ENCODE measurements around the gene PRM3. TPM values are rescaled to one million over a fixed set of nuclear protein-coding genes. Genes with fewer than 3 reads are reported as not detected.
A peak's percentile ranks its signal among the peaks of the same experiment; 100 is the strongest.

Gene PRM3
- total RNA-seq, 4 donors from 2014 or later, result not detected

DNA sequence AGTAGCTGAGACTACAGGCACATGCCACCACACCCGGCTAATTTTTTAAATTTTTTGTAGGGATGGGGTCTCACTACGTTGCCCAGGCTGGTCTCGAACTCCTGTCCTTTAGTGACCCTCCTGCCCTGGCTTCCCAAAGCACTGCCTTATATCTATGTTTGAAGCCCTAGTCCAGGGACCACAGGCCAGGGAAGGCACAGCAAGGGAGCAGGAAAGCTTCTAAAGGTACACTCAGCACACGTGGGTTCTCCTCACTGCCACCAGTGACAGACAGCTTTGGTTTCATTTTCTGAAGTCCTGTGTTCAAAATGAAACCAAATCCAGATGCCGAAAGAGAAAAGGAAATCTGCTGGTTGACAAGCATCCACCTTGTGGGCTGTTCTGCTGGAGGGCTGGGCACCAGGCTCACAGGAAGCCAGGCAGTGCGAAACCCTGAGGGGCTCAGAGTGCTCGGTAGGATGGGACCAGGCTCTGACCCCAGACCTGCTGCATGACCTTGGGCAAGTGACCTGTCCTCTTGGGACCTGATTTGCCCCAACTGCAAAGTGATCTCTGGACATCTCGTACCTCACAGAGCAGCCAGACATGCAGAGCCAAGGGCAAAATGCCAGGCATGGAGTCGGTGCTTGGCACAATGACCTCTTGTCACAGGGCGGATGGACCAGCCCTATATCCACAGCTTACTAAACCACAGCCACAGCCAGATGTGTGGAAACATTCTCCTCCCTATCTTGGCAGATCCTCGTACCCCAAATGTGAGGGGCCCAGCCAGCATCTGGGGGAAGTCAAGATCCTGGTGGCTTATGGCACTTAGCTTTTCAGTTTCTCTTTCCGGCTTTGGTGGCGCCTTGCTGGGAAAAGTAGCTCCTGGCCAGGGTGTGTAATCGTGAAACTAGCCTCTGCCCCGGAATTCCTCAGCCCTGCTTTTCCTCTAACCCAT lies 14.6 kb downstream of the PRM3 start:
- 39% methylated on average over 12 of the region's 15 CpGs for WGBS
- no peak for TF ChIP-seq POLR2A (IDR thresholded peaks at IDR 0.05)
- TF ChIP-seq, protein P1, sequence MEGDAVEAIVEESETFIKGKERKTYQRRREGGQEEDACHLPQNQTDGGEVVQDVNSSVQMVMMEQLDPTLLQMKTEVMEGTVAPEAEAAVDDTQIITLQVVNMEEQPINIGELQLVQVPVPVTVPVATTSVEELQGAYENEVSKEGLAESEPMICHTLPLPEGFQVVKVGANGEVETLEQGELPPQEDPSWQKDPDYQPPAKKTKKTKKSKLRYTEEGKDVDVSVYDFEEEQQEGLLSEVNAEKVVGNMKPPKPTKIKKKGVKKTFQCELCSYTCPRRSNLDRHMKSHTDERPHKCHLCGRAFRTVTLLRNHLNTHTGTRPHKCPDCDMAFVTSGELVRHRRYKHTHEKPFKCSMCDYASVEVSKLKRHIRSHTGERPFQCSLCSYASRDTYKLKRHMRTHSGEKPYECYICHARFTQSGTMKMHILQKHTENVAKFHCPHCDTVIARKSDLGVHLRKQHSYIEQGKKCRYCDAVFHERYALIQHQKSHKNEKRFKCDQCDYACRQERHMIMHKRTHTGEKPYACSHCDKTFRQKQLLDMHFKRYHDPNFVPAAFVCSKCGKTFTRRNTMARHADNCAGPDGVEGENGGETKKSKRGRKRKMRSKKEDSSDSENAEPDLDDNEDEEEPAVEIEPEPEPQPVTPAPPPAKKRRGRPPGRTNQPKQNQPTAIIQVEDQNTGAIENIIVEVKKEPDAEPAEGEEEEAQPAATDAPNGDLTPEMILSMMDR (IDR thresholded peaks at IDR 0.05), result no peak
- TF ChIP-seq EP300 (IDR thresholded peaks at IDR 0.05), result no peak
- no peak for TF ChIP-seq POLR2AphosphoS5 (IDR thresholded peaks at IDR 0.05)
- Histone ChIP-seq H3K27me3 (no peaks in the 10 kb centered on the region), H3K4me3 (peak overlapping the region; percentile 10), H3K36me3 (no peaks in the 10 kb centered on the region), H3K9me3 (no peaks in the 10 kb centered on the region), H3K4me1 (peaks cover 39% of the 10 kb centered on the region), H3K27ac (no peak overlapping the region)
- peak; percentile 79 to 83 for DNase-seq (ENCODE audit: low spot score in 2 of 2)

DNA sequence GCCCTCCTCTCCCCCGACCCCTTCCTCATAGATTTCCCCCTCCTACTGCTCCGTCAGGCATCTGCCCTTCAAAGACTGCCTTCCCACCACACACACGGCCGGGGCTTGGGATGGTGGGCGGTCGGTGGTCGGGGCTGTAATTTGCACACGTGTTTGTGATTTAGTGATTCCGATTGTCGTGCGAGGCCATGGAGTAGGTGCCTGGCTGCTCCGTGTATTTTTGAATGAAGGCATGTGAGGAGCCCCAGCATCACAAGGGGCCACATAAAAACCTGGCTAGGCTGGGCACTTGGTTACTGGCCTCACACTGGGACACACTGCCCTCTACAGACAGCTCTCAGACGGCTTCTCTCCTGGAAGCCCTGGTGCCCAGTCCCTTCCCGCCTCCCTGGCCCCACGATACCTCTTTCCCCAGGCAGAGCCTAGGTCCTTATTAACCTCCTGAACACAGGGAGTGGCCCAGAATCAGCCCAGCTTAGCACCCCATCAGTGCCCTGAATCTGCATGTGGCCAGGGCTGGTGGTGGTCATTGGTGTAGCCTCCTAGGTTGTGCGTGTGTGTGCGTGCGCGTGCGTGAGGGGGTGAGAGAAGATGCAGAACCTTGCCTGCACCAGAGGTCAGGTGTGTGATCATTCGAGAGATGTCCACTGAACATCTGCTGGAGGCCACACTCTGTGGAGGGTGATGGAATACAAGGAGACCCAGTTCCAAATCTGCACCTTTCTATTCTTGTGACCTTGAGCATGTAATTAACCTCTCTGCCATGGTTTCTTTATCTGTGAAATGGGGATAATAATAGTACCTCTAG lies 16.1 kb downstream of the PRM3 start:
- peak; percentile 86 for DNase-seq (ENCODE audit: low spot score in 2 of 2)
- Histone ChIP-seq H3K4me3 (peak overlapping the region; percentile 89), H3K27me3 (no peaks in the 10 kb centered on the region), H3K36me3 (no peaks in the 10 kb centered on the region), H3K27ac (peak overlapping the region; percentile 96), H3K9me3 (no peaks in the 10 kb centered on the region), H3K4me1 (peaks cover 48% of the 10 kb centered on the region)
- TF ChIP-seq POLR2A (IDR thresholded peaks at IDR 0.05) (no peak), POLR2AphosphoS5 (IDR thresholded peaks at IDR 0.05) (no peak)
- TF ChIP-seq, protein P1 (IDR thresholded peaks at IDR 0.05), result peak; percentile 25 to 67
- 26% methylated on average over 19 of the region's 21 CpGs for WGBS

DNA sequence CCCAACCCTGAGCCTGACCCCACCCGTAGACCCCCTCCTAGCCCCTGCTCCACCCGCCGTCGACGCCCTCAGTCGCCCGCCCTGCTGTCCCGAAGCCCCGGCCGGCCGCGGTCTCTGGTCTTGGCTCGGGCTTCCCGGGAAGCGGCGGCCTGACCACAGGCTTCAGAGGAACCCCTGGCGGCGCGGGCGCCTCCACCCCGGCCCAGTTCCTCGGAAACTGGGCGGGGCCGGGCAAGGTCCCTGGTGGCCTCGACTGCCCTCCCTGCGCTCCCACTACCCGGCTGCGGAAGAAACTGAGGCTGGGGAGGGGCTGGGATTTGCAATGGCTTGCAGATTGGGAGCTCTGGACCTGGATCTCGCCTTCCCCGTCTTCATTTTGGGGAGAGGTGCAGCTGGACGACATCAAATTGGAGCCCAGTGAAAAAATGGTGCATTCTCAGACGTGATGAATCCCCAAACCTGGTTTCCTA lies 16.7 kb downstream of the PRM3 start:
- no peaks in the 10 kb centered on the region for H3K36me3 ChIP-seq
- H3K9me3 ChIP-seq, result no peaks in the 10 kb centered on the region
- TF ChIP-seq, protein P1 (IDR thresholded peaks at IDR 0.05), result no peak
- TF ChIP-seq POLR2A (IDR thresholded peaks at IDR 0.05) (no peak), POLR2AphosphoS5 (IDR thresholded peaks at IDR 0.05) (no peak), EP300 (IDR thresholded peaks at IDR 0.05) (no peak)
- peaks cover 51% of the 10 kb centered on the region for H3K4me1 ChIP-seq
- WGBS, result 2% methylated on average over 12 of the region's 32 CpGs
- H3K27me3 ChIP-seq, result no peaks in the 10 kb centered on the region
- peak overlapping the region; percentile 89 for H3K4me3 ChIP-seq
- DNase-seq (ENCODE audit: low spot score in 2 of 2), result peak; percentile 81 to 90
- H3K27ac ChIP-seq, result peak overlapping the region; percentile 96

DNA sequence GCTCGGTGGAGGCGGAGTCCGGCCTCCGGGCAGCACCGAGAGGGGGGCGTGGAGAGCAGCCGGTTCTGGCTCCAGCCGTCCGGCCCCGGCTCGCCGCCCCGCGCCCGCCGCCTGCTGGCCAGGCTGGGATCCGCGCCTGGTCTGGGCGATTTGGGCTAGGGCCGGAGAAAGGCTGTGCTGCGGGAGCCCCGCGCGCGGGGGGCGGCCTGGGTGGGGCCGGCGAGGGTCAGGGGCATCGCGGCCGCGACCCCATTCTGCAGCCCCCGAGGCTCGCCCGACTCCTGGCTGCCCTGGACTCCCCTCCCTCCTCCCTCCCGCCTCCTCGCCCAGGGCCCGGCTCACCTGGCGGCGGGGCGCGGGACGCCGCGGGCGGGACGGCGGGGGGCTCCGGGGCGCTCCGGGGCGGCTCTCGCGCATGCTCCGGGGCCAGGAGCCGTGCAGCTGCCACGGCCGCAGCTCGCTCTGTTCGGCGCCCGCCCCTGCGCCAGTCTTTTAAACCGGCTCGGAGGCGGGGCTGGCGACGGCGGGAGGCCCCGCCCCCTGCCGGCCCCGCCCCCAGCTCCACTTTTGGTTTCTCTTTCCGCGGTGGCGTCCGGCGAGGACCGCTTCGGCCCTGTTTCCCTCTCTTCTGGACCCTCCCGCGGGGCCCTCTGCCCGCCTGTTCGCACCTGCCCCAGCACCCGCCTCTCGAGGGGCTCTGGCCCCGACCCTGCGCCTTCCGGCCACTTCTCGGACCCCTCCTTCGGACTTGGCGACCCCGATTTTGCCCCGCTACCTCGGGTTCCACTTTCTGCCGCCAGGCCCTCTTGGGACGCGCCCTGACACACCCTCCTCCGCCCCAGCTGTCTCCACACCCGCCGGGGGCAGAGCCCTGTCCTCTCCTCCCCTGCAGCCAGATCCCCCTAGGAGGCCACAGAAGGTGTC lies 17.4 kb downstream of the PRM3 start, which contains the start of gene SOCS1:
Gene SOCS1, minus strand, starts transcription at position 468 of the 924 bp plus-strand sequence. CDS start 726 bp downstream, outside the sequence.
- peak in 1 of 3 donors; percentile 68 for TF ChIP-seq POLR2AphosphoS5 (IDR thresholded peaks at IDR 0.05)
- TF ChIP-seq POLR2A (IDR thresholded peaks at IDR 0.05), result peak; percentile 87 to 98
- no peak for TF ChIP-seq EP300 (IDR thresholded peaks at IDR 0.05)
- TF ChIP-seq, protein P1 (IDR thresholded peaks at IDR 0.05), result peak; percentile 81 to 95
- Histone ChIP-seq H3K27ac (peak within 1 kb of the TSS; percentile 96), H3K4me3 (peak within 1 kb of the TSS; percentile 89), H3K4me1 (peaks cover 51% of the 10 kb centered on the region), H3K36me3 (no peaks in the 10 kb centered on the region), H3K9me3 (no peaks in the 10 kb centered on the region), H3K27me3 (no peaks in the 10 kb centered on the region)
- peak; percentile 86 to 89 for DNase-seq (ENCODE audit: low spot score in 2 of 2)
- 1% methylated on average over 53 of the region's 100 CpGs for WGBS

Data from suprapubic skin (tissue), 4 donors.